HL-60 (cell line): ENCODE data around the gene RDX.

ENCODE experiments used
- DNase-seq, 2 experiments: peaks; one replicate each; pipeline ENCODE4 v3.0.0-alpha.2; 2010 to 2020; ENCODE audit warnings: low read depth in 1 of 2, low spot score in 1 of 2
- H3K27ac ChIP-seq: fragments of 250-450 bp; sonication (Bioruptor Pico); replicated peaks from 2 replicates; pipeline ENCODE4 v1.5.1; 2020; ENCODE audit warnings: mild to moderate bottlenecking, moderate library complexity
- H3K27me3 ChIP-seq: fragments of 250-450 bp; sonication (Bioruptor Pico); 2 replicates; pipeline ENCODE4 v1.5.1; 2021; ENCODE audit warnings: mild to moderate bottlenecking, moderate library complexity; ENCODE audit not compliant: insufficient read depth, poor library complexity, severe bottlenecking
- H3K4me3 ChIP-seq: replicated peaks from 2 replicates; pipeline ENCODE4 v1.5.1; 2011; ENCODE audit warnings: mild to moderate bottlenecking, control low read depth, low read length; ENCODE audit not compliant: insufficient read depth
- CTCF ChIP-seq: IDR thresholded peaks from one replicate; pipeline ENCODE4 v1.5.1; 2011; ENCODE audit warnings: low read length, control low read depth, inconsistent platforms; ENCODE audit not compliant: insufficient read depth
- GABPA ChIP-seq: IDR thresholded peaks from 2 replicates; pipeline ENCODE4 v1.6.1; 2012; ENCODE audit warnings: low read depth
- POLR2AphosphoS5 ChIP-seq: IDR thresholded peaks from 2 replicates; pipeline ENCODE4 v1.6.1; 2012; ENCODE audit warnings: low read depth
- SPI1 ChIP-seq: IDR thresholded peaks from 2 replicates; pipeline ENCODE4 v1.6.1; 2012; ENCODE audit warnings: low read depth, mild to moderate bottlenecking, borderline replicate concordance
- TF ChIP-seq, protein P1 (sequence below): IDR thresholded peaks from 2 replicates; pipeline ENCODE4 v1.6.1; 2012; ENCODE audit warnings: low read depth; ENCODE audit not compliant: insufficient replicate concordance

Gene RDX

GRCh38 chr11:110187731-110188130 is 108.7 kb downstream of the RDX start:
- TF ChIP-seq, protein P1, sequence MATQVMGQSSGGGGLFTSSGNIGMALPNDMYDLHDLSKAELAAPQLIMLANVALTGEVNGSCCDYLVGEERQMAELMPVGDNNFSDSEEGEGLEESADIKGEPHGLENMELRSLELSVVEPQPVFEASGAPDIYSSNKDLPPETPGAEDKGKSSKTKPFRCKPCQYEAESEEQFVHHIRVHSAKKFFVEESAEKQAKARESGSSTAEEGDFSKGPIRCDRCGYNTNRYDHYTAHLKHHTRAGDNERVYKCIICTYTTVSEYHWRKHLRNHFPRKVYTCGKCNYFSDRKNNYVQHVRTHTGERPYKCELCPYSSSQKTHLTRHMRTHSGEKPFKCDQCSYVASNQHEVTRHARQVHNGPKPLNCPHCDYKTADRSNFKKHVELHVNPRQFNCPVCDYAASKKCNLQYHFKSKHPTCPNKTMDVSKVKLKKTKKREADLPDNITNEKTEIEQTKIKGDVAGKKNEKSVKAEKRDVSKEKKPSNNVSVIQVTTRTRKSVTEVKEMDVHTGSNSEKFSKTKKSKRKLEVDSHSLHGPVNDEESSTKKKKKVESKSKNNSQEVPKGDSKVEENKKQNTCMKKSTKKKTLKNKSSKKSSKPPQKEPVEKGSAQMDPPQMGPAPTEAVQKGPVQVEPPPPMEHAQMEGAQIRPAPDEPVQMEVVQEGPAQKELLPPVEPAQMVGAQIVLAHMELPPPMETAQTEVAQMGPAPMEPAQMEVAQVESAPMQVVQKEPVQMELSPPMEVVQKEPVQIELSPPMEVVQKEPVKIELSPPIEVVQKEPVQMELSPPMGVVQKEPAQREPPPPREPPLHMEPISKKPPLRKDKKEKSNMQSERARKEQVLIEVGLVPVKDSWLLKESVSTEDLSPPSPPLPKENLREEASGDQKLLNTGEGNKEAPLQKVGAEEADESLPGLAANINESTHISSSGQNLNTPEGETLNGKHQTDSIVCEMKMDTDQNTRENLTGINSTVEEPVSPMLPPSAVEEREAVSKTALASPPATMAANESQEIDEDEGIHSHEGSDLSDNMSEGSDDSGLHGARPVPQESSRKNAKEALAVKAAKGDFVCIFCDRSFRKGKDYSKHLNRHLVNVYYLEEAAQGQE: no peak
- no peak for TF ChIP-seq SPI1
- no peak for TF ChIP-seq POLR2AphosphoS5
- TF ChIP-seq GABPA: no peak
- no peak for TF ChIP-seq CTCF
- Histone ChIP-seq H3K4me3 (no peak overlapping the region), H3K27me3 (no peaks in the 10 kb centered on the region), H3K27ac (no peak overlapping the region)
- DNase-seq: no peak

DNA sequence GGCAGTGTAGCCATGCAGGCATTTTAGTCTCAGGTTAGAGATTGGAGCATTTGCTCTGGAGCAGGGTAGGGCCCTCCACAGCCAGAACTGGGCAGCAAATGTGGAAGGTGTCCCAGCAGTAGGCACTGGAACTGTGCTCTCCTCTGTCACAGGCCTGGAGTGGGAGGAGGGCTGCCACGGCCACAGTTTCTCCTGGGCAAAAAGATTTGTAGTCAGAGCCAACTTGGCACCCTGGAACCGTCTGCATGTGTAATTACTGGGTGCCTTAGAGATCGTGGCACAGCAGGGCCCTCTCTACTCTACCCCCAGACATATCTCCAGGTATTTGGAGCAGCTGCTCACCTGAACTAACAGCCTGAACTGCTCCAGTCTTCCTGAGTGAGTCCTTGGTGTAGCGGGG is 109.5 kb downstream of the RDX start:
- no peak for DNase-seq
- H3K27ac ChIP-seq: no peak overlapping the region
- H3K4me3 ChIP-seq: no peak overlapping the region
- H3K27me3 ChIP-seq: no peaks in the 10 kb centered on the region
- TF ChIP-seq CTCF (no peak), SPI1 (no peak)
- TF ChIP-seq, protein P1: no peak

DNA sequence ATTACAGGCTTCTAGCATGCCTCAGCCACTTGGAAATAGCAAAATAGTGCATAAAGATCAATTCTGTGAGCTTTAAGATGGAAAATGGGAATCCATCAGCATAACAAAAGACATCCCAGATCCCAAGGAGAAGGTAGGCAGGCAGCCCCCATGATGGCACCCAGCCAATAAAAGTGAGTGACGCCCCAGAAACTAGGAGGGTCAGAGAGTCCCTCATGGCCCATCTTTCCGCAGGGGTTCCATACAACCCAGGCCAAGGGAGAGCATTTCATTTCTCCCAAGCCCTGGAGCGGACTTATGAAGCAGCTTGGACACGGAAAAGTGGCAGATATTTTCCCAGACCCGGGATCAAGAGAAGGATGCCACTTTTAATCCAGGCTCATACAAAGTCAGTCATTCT is 110.0 kb downstream of the RDX start:
- TF ChIP-seq POLR2AphosphoS5: no peak
- TF ChIP-seq GABPA: no peak
- no peak for TF ChIP-seq CTCF
- TF ChIP-seq, protein P1: no peak
- TF ChIP-seq SPI1: no peak
- Histone ChIP-seq H3K27ac (no peak overlapping the region), H3K27me3 (no peaks in the 10 kb centered on the region), H3K4me3 (no peak overlapping the region)
- DNase-seq: no peak
